ENCODE data around the gene ORC6. TPM values are rescaled to one million over a fixed set of nuclear protein-coding genes. Genes with fewer than 3 reads are reported as not detected.

ORC6 gene
- total and polyA plus RNA-seq, 3 experiments from 2014 or later: 1.3 to 56.9 (median 56.6) TPM

GRCh38 chr16:46690281-46691178, 1.1 kb downstream of the ORC6 start:
- H3K4me1 Mint-ChIP-seq: peaks cover 26 to 29% (median 28%) of the 10 kb centered on the region in 3 donors
- ChIA-PET CTCF (interaction anchor here (0.8 to 1.9 kb wide), 2 partner anchors 15 to 16 kb away, joined by 3 to 6 read pairs; no protein-coding TSS in a partner anchor), POLR2A (no interaction called here)
- H3K27ac Mint-ChIP-seq: peak overlapping the region in 1 of 8 donors; percentile 63
- no peaks in the 10 kb centered on the region for H3K36me3 ChIP-seq (ENCODE audit: insufficient read depth, low read length)
- H3K27me3 ChIP-seq (ENCODE audit: insufficient read depth, low read length, poor library complexity, severe bottlenecking): no peaks in the 10 kb centered on the region
- H3K4me3 ChIP-seq (ENCODE audit: low read length): peak overlapping the region; percentile 99
- peak overlapping the region; percentile 98 for H3K27ac ChIP-seq (ENCODE audit: low read depth, low read length)
- DNase-seq: no peak
- H3K4me3 Mint-ChIP-seq: peak overlapping the region in 2 of 7 donors; percentile 33 to 36
- peaks cover 0 to 6% (median 0%) of the 10 kb centered on the region in 3 donors for H3K36me3 Mint-ChIP-seq
- H3K27me3 Mint-ChIP-seq: no peaks in the 10 kb centered on the region
- no peaks in the 10 kb centered on the region for H3K9me3 Mint-ChIP-seq
- H3K9me3 ChIP-seq (ENCODE audit: low read length): no peaks in the 10 kb centered on the region
- H3K4me1 ChIP-seq (ENCODE audit: insufficient read depth, low read length): peaks cover 41% of the 10 kb centered on the region

GRCh38 chr16:46691726-46692125, 2.3 kb downstream of the ORC6 start:
- Mint-ChIP-seq H3K9me3 (no peaks in the 10 kb centered on the region), H3K4me3 (peak overlapping the region in 2 of 7 donors; percentile 34 to 49), H3K27ac (no peak overlapping the region), H3K4me1 (peaks cover 16 to 21% (median 18%) of the 10 kb centered on the region in 3 donors), H3K27me3 (no peaks in the 10 kb centered on the region), H3K36me3 (peaks cover 0 to 10% (median 0%) of the 10 kb centered on the region in 3 donors)
- Histone ChIP-seq H3K36me3 (ENCODE audit: insufficient read depth, low read length) (no peaks in the 10 kb centered on the region), H3K4me3 (ENCODE audit: low read length) (no peak overlapping the region), H3K9me3 (ENCODE audit: low read length) (no peaks in the 10 kb centered on the region), H3K27ac (ENCODE audit: low read depth, low read length) (no peak overlapping the region), H3K27me3 (ENCODE audit: insufficient read depth, low read length, poor library complexity, severe bottlenecking) (no peaks in the 10 kb centered on the region), H3K4me1 (ENCODE audit: insufficient read depth, low read length) (peaks cover 29% of the 10 kb centered on the region)
- DNase-seq: no peak
- ChIA-PET CTCF (no interaction called here), POLR2A (no interaction called here)

GRCh38 chr16:46693598-46693997, 4.1 kb downstream of the ORC6 start:
- H3K36me3 ChIP-seq (ENCODE audit: insufficient read depth, low read length): no peaks in the 10 kb centered on the region
- CTCF ChIA-PET: no interaction called here
- DNase-seq: no peak
- H3K9me3 ChIP-seq (ENCODE audit: low read length): no peaks in the 10 kb centered on the region
- Mint-ChIP-seq H3K36me3 (peaks cover 0 to 5% (median 0%) of the 10 kb centered on the region in 3 donors), H3K4me1 (peaks cover 0 to 3% (median 0%) of the 10 kb centered on the region in 3 donors), H3K4me3 (no peak overlapping the region), H3K9me3 (no peaks in the 10 kb centered on the region), H3K27ac (no peak overlapping the region), H3K27me3 (no peaks in the 10 kb centered on the region)
- no peak overlapping the region for H3K4me3 ChIP-seq (ENCODE audit: low read length)
- POLR2A ChIA-PET: no interaction called here
- H3K27me3 ChIP-seq (ENCODE audit: insufficient read depth, low read length, poor library complexity, severe bottlenecking): no peaks in the 10 kb centered on the region
- H3K27ac ChIP-seq (ENCODE audit: low read depth, low read length): no peak overlapping the region
- peaks cover 12% of the 10 kb centered on the region for H3K4me1 ChIP-seq (ENCODE audit: insufficient read depth, low read length)

GRCh38 chr16:46695937-46696336, 6.5 kb downstream of the ORC6 start:
- no peaks in the 10 kb centered on the region for H3K27me3 Mint-ChIP-seq
- H3K27me3 ChIP-seq (ENCODE audit: insufficient read depth, low read length, poor library complexity, severe bottlenecking): no peaks in the 10 kb centered on the region
- POLR2A ChIA-PET: no interaction called here
- no peak overlapping the region for H3K27ac Mint-ChIP-seq
- CTCF ChIA-PET: no interaction called here
- no peaks in the 10 kb centered on the region for H3K9me3 Mint-ChIP-seq
- peaks cover 0 to 3% (median 0%) of the 10 kb centered on the region in 3 donors for H3K4me1 Mint-ChIP-seq
- no peak for DNase-seq
- peaks cover 0 to 4% (median 0%) of the 10 kb centered on the region in 3 donors for H3K36me3 Mint-ChIP-seq
- H3K4me3 ChIP-seq (ENCODE audit: low read length): no peak overlapping the region
- no peak overlapping the region for H3K27ac ChIP-seq (ENCODE audit: low read depth, low read length)
- no peaks in the 10 kb centered on the region for H3K9me3 ChIP-seq (ENCODE audit: low read length)
- peaks cover under 1% of the 10 kb centered on the region for H3K4me1 ChIP-seq (ENCODE audit: insufficient read depth, low read length)
- no peak overlapping the region for H3K4me3 Mint-ChIP-seq
- H3K36me3 ChIP-seq (ENCODE audit: insufficient read depth, low read length): no peaks in the 10 kb centered on the region

GRCh38 chr16:46696957-46697356, 7.5 kb downstream of the ORC6 start:
- ChIA-PET POLR2A (no interaction called here), CTCF (no interaction called here)
- DNase-seq: no peak

GRCh38 chr16:46700048-46700447, 10.6 kb downstream of the ORC6 start:
- Histone ChIP-seq H3K9me3 (ENCODE audit: low read length) (no peaks in the 10 kb centered on the region), H3K27me3 (ENCODE audit: insufficient read depth, low read length, poor library complexity, severe bottlenecking) (no peaks in the 10 kb centered on the region), H3K4me3 (ENCODE audit: low read length) (no peak overlapping the region), H3K27ac (ENCODE audit: low read depth, low read length) (no peak overlapping the region), H3K4me1 (ENCODE audit: insufficient read depth, low read length) (no peaks in the 10 kb centered on the region), H3K36me3 (ENCODE audit: insufficient read depth, low read length) (no peaks in the 10 kb centered on the region)
- Mint-ChIP-seq H3K36me3 (peaks cover 0 to 4% (median 0%) of the 10 kb centered on the region in 3 donors), H3K4me1 (no peaks in the 10 kb centered on the region), H3K27ac (no peak overlapping the region), H3K4me3 (no peak overlapping the region), H3K9me3 (no peaks in the 10 kb centered on the region), H3K27me3 (no peaks in the 10 kb centered on the region)
- ChIA-PET POLR2A (interaction anchor here (0.6 kb wide), 1 partner anchor 11 kb away, joined by 4 read pairs; no protein-coding TSS in a partner anchor), CTCF (no interaction called here)
- no peak for DNase-seq

More at GRCh38 chr16:46696957-46697356, 7.5 kb downstream of the ORC6 start:
- Mint-ChIP-seq H3K4me3 (peak overlapping the region in 1 of 7 donors; percentile 6), H3K36me3 (peaks cover 0 to 4% (median 0%) of the 10 kb centered on the region in 3 donors), H3K27me3 (no peaks in the 10 kb centered on the region), H3K4me1 (no peaks in the 10 kb centered on the region), H3K9me3 (no peaks in the 10 kb centered on the region), H3K27ac (no peak overlapping the region)
- Histone ChIP-seq H3K4me1 (ENCODE audit: insufficient read depth, low read length) (no peaks in the 10 kb centered on the region), H3K9me3 (ENCODE audit: low read length) (no peaks in the 10 kb centered on the region), H3K36me3 (ENCODE audit: insufficient read depth, low read length) (no peaks in the 10 kb centered on the region), H3K4me3 (ENCODE audit: low read length) (no peak overlapping the region), H3K27me3 (ENCODE audit: insufficient read depth, low read length, poor library complexity, severe bottlenecking) (no peaks in the 10 kb centered on the region), H3K27ac (ENCODE audit: low read depth, low read length) (no peak overlapping the region)

- DNase-seq: no peak
- Mint-ChIP-seq H3K9me3 (no peaks in the 10 kb centered on the region), H3K27ac (no peak overlapping the region), H3K4me1 (no peaks in the 10 kb centered on the region), H3K27me3 (no peaks in the 10 kb centered on the region), H3K36me3 (no peaks in the 10 kb centered on the region), H3K4me3 (no peak overlapping the region)
- H3K9me3 ChIP-seq (ENCODE audit: low read length): no peaks in the 10 kb centered on the region
- POLR2A ChIA-PET: no interaction called here
- no peaks in the 10 kb centered on the region for H3K36me3 ChIP-seq (ENCODE audit: insufficient read depth, low read length)
- CTCF ChIA-PET: no interaction called here
- no peaks in the 10 kb centered on the region for H3K4me1 ChIP-seq (ENCODE audit: insufficient read depth, low read length)
- no peak overlapping the region for H3K4me3 ChIP-seq (ENCODE audit: low read length)
- no peak overlapping the region for H3K27ac ChIP-seq (ENCODE audit: low read depth, low read length)
- H3K27me3 ChIP-seq (ENCODE audit: insufficient read depth, low read length, poor library complexity, severe bottlenecking): no peaks in the 10 kb centered on the region
Measured at GRCh38 chr16:46701615-46702014, 12.2 kb downstream of the ORC6 start.

- H3K27me3 ChIP-seq (ENCODE audit: insufficient read depth, low read length, poor library complexity, severe bottlenecking): no peaks in the 10 kb centered on the region
- no peak for DNase-seq
- Mint-ChIP-seq H3K4me1 (no peaks in the 10 kb centered on the region), H3K27ac (no peak overlapping the region), H3K9me3 (no peaks in the 10 kb centered on the region), H3K36me3 (no peaks in the 10 kb centered on the region), H3K27me3 (no peaks in the 10 kb centered on the region), H3K4me3 (no peak overlapping the region)
- no peaks in the 10 kb centered on the region for H3K36me3 ChIP-seq (ENCODE audit: insufficient read depth, low read length)
- H3K4me3 ChIP-seq (ENCODE audit: low read length): no peak overlapping the region
- H3K4me1 ChIP-seq (ENCODE audit: insufficient read depth, low read length): no peaks in the 10 kb centered on the region
- ChIA-PET POLR2A (no interaction called here), CTCF (no interaction called here)
- H3K27ac ChIP-seq (ENCODE audit: low read depth, low read length): no peak overlapping the region
- H3K9me3 ChIP-seq (ENCODE audit: low read length): no peaks in the 10 kb centered on the region
Measured at GRCh38 chr16:46702030-46702429, 12.6 kb downstream of the ORC6 start.

All from CD8-positive, alpha-beta memory T cell (primary cell).